ENCODE measurements around the gene MMGT1.
A peak's percentile ranks its signal among the peaks of the same experiment; 100 is the strongest.

MMGT1 gene

GRCh38 chrX:135982860-135983259 lies 9.1 kb upstream of the MMGT1 start:
- no peak overlapping the region for H3K9ac ChIP-seq (ENCODE audit: low read length)
- no peak overlapping the region for H3K27ac ChIP-seq (ENCODE audit: low read depth, low read length)
- peaks cover 7% of the 10 kb centered on the region for H3K4me1 ChIP-seq (ENCODE audit: insufficient read depth, low read length)
- no peaks in the 10 kb centered on the region for H3K27me3 ChIP-seq (ENCODE audit: control insufficient read depth in 1 of 2, insufficient read depth in 2 of 2, low read length in 2 of 2)
- no peak overlapping the region for H3K4me3 ChIP-seq (ENCODE audit: low read depth in 1 of 2, low read length in 2 of 2)
- no peaks in the 10 kb centered on the region for H3K36me3 ChIP-seq (ENCODE audit: insufficient read depth, low read length)
- no peaks in the 10 kb centered on the region for H3K9me3 ChIP-seq (ENCODE audit: low read length)

GRCh38 chrX:135981668-135982067 lies 7.9 kb upstream of the MMGT1 start:
- Histone ChIP-seq H3K27ac (ENCODE audit: low read depth, low read length) (no peak overlapping the region), H3K4me1 (ENCODE audit: insufficient read depth, low read length) (peaks cover 7% of the 10 kb centered on the region), H3K4me3 (ENCODE audit: low read depth in 1 of 2, low read length in 2 of 2) (no peak overlapping the region), H3K9me3 (ENCODE audit: low read length) (no peaks in the 10 kb centered on the region), H3K27me3 (ENCODE audit: control insufficient read depth in 1 of 2, insufficient read depth in 2 of 2, low read length in 2 of 2) (no peaks in the 10 kb centered on the region), H3K36me3 (ENCODE audit: insufficient read depth, low read length) (no peaks in the 10 kb centered on the region), H3K9ac (ENCODE audit: low read length) (no peak overlapping the region)

GRCh38 chrX:135981010-135981409 lies 7.2 kb upstream of the MMGT1 start:
- H3K27ac ChIP-seq (ENCODE audit: low read depth, low read length) = no peak overlapping the region
- no peaks in the 10 kb centered on the region for H3K27me3 ChIP-seq (ENCODE audit: control insufficient read depth in 1 of 2, insufficient read depth in 2 of 2, low read length in 2 of 2)
- no peaks in the 10 kb centered on the region for H3K9me3 ChIP-seq (ENCODE audit: low read length)
- no peak overlapping the region for H3K9ac ChIP-seq (ENCODE audit: low read length)
- peaks cover 7% of the 10 kb centered on the region for H3K4me1 ChIP-seq (ENCODE audit: insufficient read depth, low read length)
- H3K4me3 ChIP-seq (ENCODE audit: low read depth in 1 of 2, low read length in 2 of 2) = no peak overlapping the region
- no peaks in the 10 kb centered on the region for H3K36me3 ChIP-seq (ENCODE audit: insufficient read depth, low read length)

- no peaks in the 10 kb centered on the region for H3K36me3 ChIP-seq (ENCODE audit: insufficient read depth, low read length)
- H3K9ac ChIP-seq (ENCODE audit: low read length) = no peak overlapping the region
- peaks cover 0 to 4% of the 10 kb centered on the region in 2 donors for H3K27me3 ChIP-seq (ENCODE audit: control insufficient read depth in 1 of 2, insufficient read depth in 2 of 2, low read length in 2 of 2)
- no peak overlapping the region for H3K27ac ChIP-seq (ENCODE audit: low read depth, low read length)
- H3K4me3 ChIP-seq (ENCODE audit: low read depth in 1 of 2, low read length in 2 of 2) = no peak overlapping the region
- H3K9me3 ChIP-seq (ENCODE audit: low read length) = no peaks in the 10 kb centered on the region
- H3K4me1 ChIP-seq (ENCODE audit: insufficient read depth, low read length) = peaks cover 4% of the 10 kb centered on the region
Observed at GRCh38 chrX:135977611-135978010, 3.8 kb upstream of the MMGT1 start.

GRCh38 chrX:135975421-135975820 lies 1.6 kb upstream of the MMGT1 start:
- no peak overlapping the region for H3K4me3 ChIP-seq (ENCODE audit: low read depth in 1 of 2, low read length in 2 of 2)
- no peaks in the 10 kb centered on the region for H3K36me3 ChIP-seq (ENCODE audit: insufficient read depth, low read length)
- no peak overlapping the region for H3K27ac ChIP-seq (ENCODE audit: low read depth, low read length)
- H3K27me3 ChIP-seq (ENCODE audit: control insufficient read depth in 1 of 2, insufficient read depth in 2 of 2, low read length in 2 of 2) = peaks cover 0 to 4% of the 10 kb centered on the region in 2 donors
- no peak overlapping the region for H3K9ac ChIP-seq (ENCODE audit: low read length)
- H3K4me1 ChIP-seq (ENCODE audit: insufficient read depth, low read length) = peaks cover 11% of the 10 kb centered on the region
- no peaks in the 10 kb centered on the region for H3K9me3 ChIP-seq (ENCODE audit: low read length)

- Histone ChIP-seq H3K9me3 (ENCODE audit: low read length) (no peaks in the 10 kb centered on the region), H3K27me3 (ENCODE audit: control insufficient read depth in 1 of 2, insufficient read depth in 2 of 2, low read length in 2 of 2) (peaks cover 0 to 4% of the 10 kb centered on the region in 2 donors), H3K36me3 (ENCODE audit: insufficient read depth, low read length) (no peaks in the 10 kb centered on the region), H3K4me3 (ENCODE audit: low read depth in 1 of 2, low read length in 2 of 2) (peak overlapping the region in 1 of 2 donors; percentile 44), H3K27ac (ENCODE audit: low read depth, low read length) (peak overlapping the region; percentile 9), H3K9ac (ENCODE audit: low read length) (peak overlapping the region; percentile 13), H3K4me1 (ENCODE audit: insufficient read depth, low read length) (peaks cover 11% of the 10 kb centered on the region)
Observed at GRCh38 chrX:135974279-135974856, 580 bp upstream of the MMGT1 start.

GRCh38 chrX:135973025-135973547 lies 702 bp downstream of the MMGT1 start:
- H3K27ac ChIP-seq (ENCODE audit: low read depth, low read length) = peak overlapping the region; percentile 80
- peak overlapping the region; percentile 56 to 70 for H3K4me3 ChIP-seq (ENCODE audit: low read depth in 1 of 2, low read length in 2 of 2)
- H3K27me3 ChIP-seq (ENCODE audit: control insufficient read depth in 1 of 2, insufficient read depth in 2 of 2, low read length in 2 of 2) = peaks cover 0 to 4% of the 10 kb centered on the region in 2 donors
- no peaks in the 10 kb centered on the region for H3K9me3 ChIP-seq (ENCODE audit: low read length)
- no peaks in the 10 kb centered on the region for H3K36me3 ChIP-seq (ENCODE audit: insufficient read depth, low read length)
- peaks cover 11% of the 10 kb centered on the region for H3K4me1 ChIP-seq (ENCODE audit: insufficient read depth, low read length)
- H3K9ac ChIP-seq (ENCODE audit: low read length) = peak overlapping the region; percentile 34

- H3K4me1 ChIP-seq (ENCODE audit: insufficient read depth, low read length) = no peaks in the 10 kb centered on the region
- no peaks in the 10 kb centered on the region for H3K27me3 ChIP-seq (ENCODE audit: control insufficient read depth in 1 of 2, insufficient read depth in 2 of 2, low read length in 2 of 2)
- no peak overlapping the region for H3K4me3 ChIP-seq (ENCODE audit: low read depth in 1 of 2, low read length in 2 of 2)
- H3K27ac ChIP-seq (ENCODE audit: low read depth, low read length) = no peak overlapping the region
- H3K9ac ChIP-seq (ENCODE audit: low read length) = no peak overlapping the region
- H3K9me3 ChIP-seq (ENCODE audit: low read length) = no peaks in the 10 kb centered on the region
- no peaks in the 10 kb centered on the region for H3K36me3 ChIP-seq (ENCODE audit: insufficient read depth, low read length)
Observed at GRCh38 chrX:135951291-135951690, 22.5 kb downstream of the MMGT1 start.

GRCh38 chrX:135944486-135944885 lies 29.3 kb downstream of the MMGT1 start:
- Histone ChIP-seq H3K36me3 (ENCODE audit: insufficient read depth, low read length) (no peaks in the 10 kb centered on the region), H3K9ac (ENCODE audit: low read length) (no peak overlapping the region), H3K4me1 (ENCODE audit: insufficient read depth, low read length) (no peaks in the 10 kb centered on the region), H3K9me3 (ENCODE audit: low read length) (peaks cover 4% of the 10 kb centered on the region), H3K4me3 (ENCODE audit: low read depth in 1 of 2, low read length in 2 of 2) (no peak overlapping the region), H3K27ac (ENCODE audit: low read depth, low read length) (no peak overlapping the region), H3K27me3 (ENCODE audit: control insufficient read depth in 1 of 2, insufficient read depth in 2 of 2, low read length in 2 of 2) (no peaks in the 10 kb centered on the region)

GRCh38 chrX:135931644-135932487 lies 41.9 kb downstream of the MMGT1 start:
- Histone ChIP-seq H3K4me1 (ENCODE audit: insufficient read depth, low read length) (no peaks in the 10 kb centered on the region), H3K27ac (ENCODE audit: low read depth, low read length) (no peak overlapping the region), H3K4me3 (ENCODE audit: low read depth in 1 of 2, low read length in 2 of 2) (no peak overlapping the region), H3K36me3 (ENCODE audit: insufficient read depth, low read length) (no peaks in the 10 kb centered on the region), H3K9me3 (ENCODE audit: low read length) (no peaks in the 10 kb centered on the region), H3K27me3 (ENCODE audit: control insufficient read depth in 1 of 2, insufficient read depth in 2 of 2, low read length in 2 of 2) (peaks cover 0 to 6% of the 10 kb centered on the region in 2 donors), H3K9ac (ENCODE audit: low read length) (no peak overlapping the region)

- Histone ChIP-seq H3K27ac (ENCODE audit: low read depth, low read length) (no peak overlapping the region), H3K27me3 (ENCODE audit: control insufficient read depth in 1 of 2, insufficient read depth in 2 of 2, low read length in 2 of 2) (peaks cover 0 to 3% of the 10 kb centered on the region in 2 donors), H3K9me3 (ENCODE audit: low read length) (no peaks in the 10 kb centered on the region), H3K4me1 (ENCODE audit: insufficient read depth, low read length) (no peaks in the 10 kb centered on the region), H3K9ac (ENCODE audit: low read length) (no peak overlapping the region), H3K36me3 (ENCODE audit: insufficient read depth, low read length) (no peaks in the 10 kb centered on the region), H3K4me3 (ENCODE audit: low read depth in 1 of 2, low read length in 2 of 2) (no peak overlapping the region)
Observed at GRCh38 chrX:135927897-135928296, 45.9 kb downstream of the MMGT1 start.
